ENCODE measurements around the gene VPS36.
"Not testable (repeated sequence)": the region's sequence is repeated elsewhere in the genome, so short reads cannot be mapped to it uniquely, and the experiment has no call there.

Gene VPS36

DNA sequence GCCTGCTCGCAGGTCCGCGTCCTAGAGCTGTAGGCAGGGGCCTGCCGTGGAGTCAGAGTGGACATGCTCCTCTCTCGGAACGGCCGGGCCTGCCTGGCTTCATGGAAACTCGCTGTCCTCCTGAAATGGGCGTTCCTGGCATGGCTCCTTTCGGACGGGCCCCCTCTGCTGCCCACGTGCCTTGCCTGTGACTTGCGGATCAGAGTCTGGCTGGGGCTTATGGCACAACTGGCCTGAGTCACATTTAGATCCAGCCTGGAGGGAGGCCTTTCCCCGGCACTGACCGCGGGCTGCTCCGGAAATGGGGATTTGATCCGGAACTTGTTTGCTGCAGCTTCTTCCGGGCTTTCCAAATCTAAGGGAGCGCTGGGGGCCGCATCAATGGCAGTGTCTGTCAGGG, 72.5 kb downstream of the VPS36 start:
- DNase-seq (ENCODE audit: low read depth): no peak

DNA sequence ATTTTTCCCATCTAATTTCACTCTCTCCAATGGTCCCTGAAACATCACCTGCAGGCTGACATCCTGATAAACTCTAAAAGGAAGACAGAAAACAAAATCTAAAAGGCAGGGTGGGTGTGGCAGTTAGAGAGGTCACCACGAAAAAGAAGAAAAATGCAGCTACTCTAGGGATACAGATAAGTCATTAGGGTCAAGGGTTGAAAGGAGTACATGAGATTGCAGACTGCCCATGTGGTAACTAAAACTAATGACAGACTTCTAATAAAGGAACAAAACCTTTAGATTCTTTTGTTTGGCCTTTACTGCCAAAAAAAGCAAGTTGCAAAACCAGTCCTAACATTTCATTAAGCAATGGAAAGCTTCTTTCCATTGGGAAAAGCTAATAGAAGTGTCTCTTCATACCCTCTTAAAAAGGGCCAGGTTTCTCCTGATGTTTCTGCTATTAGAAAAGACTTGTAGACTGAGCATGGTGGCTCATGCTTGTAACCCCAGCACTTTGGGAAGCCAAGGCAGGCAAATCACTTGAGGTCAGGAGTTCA, 75.5 kb downstream of the VPS36 start:
- no peak for DNase-seq (ENCODE audit: low read depth)

DNA sequence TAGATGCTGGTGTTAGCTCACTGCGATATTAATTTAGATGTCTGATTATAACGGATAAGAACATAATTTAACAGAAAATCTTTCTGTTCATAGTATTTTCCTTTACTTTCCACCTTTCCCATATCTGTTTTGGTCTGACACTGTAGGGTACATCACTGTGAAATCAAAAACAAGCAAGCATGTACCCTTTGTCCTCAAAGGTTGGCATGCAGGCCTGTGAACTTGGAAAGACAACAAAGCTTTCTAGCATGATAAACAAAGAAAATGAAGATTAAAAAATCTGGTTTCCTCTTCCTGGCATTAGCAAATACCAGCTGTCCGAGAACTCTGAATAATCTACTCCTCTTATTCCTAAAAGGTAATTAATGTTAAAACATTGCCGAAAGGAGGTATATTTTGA, 76.0 kb downstream of the VPS36 start:
- DNase-seq (ENCODE audit: low read depth): no peak

DNA sequence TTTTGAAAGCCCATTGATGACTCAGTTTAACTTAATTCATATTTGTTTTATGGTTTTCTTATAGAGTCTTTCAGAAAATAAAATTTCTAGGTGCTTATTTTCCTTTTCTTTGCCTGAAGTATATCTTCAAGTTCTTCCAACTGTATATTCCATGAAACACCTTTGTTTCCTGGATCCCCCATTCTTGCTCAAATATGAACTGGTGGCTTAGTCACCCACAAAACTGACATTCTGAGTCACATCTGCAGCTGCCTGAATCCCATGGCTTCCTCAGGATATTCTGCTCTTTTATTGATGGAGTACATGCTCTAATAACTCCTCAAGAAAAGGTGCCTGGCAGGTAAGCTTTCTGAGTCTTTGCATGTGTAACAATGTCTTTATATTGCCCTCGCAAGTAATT, 77.2 kb downstream of the VPS36 start:
- DNase-seq (ENCODE audit: low read depth): not testable (repeated sequence)

DNA sequence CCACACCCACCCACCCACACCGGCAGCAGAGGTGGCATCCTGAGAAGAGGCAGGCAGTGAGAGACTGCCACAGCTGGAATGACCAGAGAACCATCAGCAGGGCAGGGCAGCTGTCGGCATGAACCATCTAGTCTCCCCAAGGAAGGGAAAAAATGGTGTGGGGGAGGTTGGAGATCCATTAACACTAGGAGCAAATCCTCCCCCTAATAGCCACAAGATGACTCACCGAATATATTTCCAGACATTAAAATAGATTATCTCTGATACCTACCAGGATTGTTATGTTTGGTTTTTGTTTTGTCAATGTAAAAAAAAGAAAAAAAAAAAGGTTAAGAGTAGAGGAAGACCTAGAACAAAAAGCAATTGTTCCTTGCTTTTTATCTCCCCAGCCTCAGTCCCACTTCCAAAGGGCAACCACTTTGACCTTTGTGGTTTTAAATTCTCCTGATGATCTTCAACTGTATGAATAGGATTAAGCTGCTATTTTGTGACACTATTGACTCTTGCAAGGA, 78.6 kb downstream of the VPS36 start:
- no peak for DNase-seq (ENCODE audit: low read depth)

DNA sequence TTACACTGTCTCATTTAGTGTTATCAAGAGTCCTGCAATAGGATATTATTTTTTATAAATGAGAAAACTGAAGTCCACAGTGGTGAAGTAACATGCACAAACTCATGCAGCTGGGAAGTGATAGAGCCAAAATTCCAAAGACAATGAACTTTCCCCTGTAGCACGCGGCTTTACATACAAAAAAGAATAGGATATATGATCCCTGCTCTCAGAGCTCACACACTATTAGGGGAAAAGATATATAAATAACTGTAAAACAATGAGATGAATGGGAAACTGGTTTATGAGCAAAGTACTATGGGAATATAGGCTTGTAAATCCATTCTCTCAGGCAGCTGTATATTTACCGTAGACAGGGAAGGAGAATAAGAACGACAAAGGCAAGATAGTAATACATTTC, 84.1 kb downstream of the VPS36 start:
- DNase-seq (ENCODE audit: low read depth): no peak

Data from stimulated activated CD8-positive, alpha-beta memory T cell treated with anti-CD3 and anti-CD28 coated beads, Interleukin-7, amount 100 ng/mL, for 24 hours (primary cell).